ENCODE measurements around the gene TNKS1BP1. TPM values are rescaled to one million over a fixed set of nuclear protein-coding genes. Genes with fewer than 3 reads are reported as not detected.

The TNKS1BP1 gene
- total and polyA plus RNA-seq, 2 experiments from 2014 or later, result 64.2 to 72.2 TPM

GRCh38 chr11:57353852-57354251 is 29.1 kb upstream of the TNKS1BP1 start:
- Histone ChIP-seq H2AFZ (peak overlapping the region; percentile 82; the same call in 1 of the 2 replicates), H3K36me3 (ENCODE audit: insufficient read depth) (no peaks in the 10 kb centered on the region), H3K4me2 (no peak overlapping the region), H3K27ac (ENCODE audit: low read depth) (no peak overlapping the region), H3K79me2 (replicated peaks; ENCODE audit: insufficient read depth) (no peaks in the 10 kb centered on the region), H3K4me1 (ENCODE audit: insufficient read depth) (peaks cover 11% of the 10 kb centered on the region; the same call in 1 of the 2 replicates), H3K9me2 (ENCODE audit: insufficient read depth) (no peaks in the 10 kb centered on the region), H3F3A (replicated peaks; ENCODE audit: low read depth) (0 out of 2 replicates have a peak, but pooled peaks cover 3% of the 10 kb centered on the region), H4K20me1 (replicated peaks; ENCODE audit: insufficient read depth) (no peaks in the 10 kb centered on the region), H3K27me3 (ENCODE audit: insufficient read depth) (no peaks in the 10 kb centered on the region), H3K4me3 (no peak overlapping the region)
- no peak overlapping the region for H3K4me3 Mint-ChIP-seq
- no peak for DNase-seq (ENCODE audit: low spot score)
- TF ChIP-seq ZNF462 (CRISPR knock-in tag; IDR thresholded peaks at IDR 0.05) (no peak), CTCF (conservative IDR thresholded peaks at IDR 0.05; ENCODE audit: low read depth in 2 of 2) (no peak), EZH2phosphoT487 (IDR thresholded peaks at IDR 0.05; ENCODE audit: unreplicated experiment) (no peak), ETS1 (IDR thresholded peaks at IDR 0.05) (no peak), CREB1 (CRISPR knock-in tag; IDR thresholded peaks at IDR 0.05; ENCODE audit: low read depth) (no peak), REST (IDR thresholded peaks at IDR 0.05; ENCODE audit: unreplicated experiment) (no peak), ZNF331 (CRISPR knock-in tag; IDR thresholded peaks at IDR 0.05; ENCODE audit: low read depth) (no peak), JUNB (IDR thresholded peaks at IDR 0.05; ENCODE audit: unreplicated experiment) (no peak), POLR2AphosphoS5 (IDR thresholded peaks at IDR 0.05; ENCODE audit: low read depth) (no peak), NANOG (IDR thresholded peaks at IDR 0.05; ENCODE audit: borderline replicate concordance) (no peak), STAT1 (IDR thresholded peaks at IDR 0.05; ENCODE audit: unreplicated experiment) (no peak), EZH2 (IDR thresholded peaks at IDR 0.05; ENCODE audit: low read depth, unreplicated experiment) (no peak), ZNF114 (CRISPR knock-in tag; IDR thresholded peaks at IDR 0.05) (no peak)
- H3K27me3 Mint-ChIP-seq (ENCODE audit: insufficient read depth, low read depth, poor library complexity), result peaks cover 14% of the 10 kb centered on the region
- H3K36me3 Mint-ChIP-seq (ENCODE audit: low read depth), result no peaks in the 10 kb centered on the region; the same call in 2 of the 3 replicates
- peaks cover 6% of the 10 kb centered on the region for H3K9me3 Mint-ChIP-seq
- no peak overlapping the region for H3K27ac Mint-ChIP-seq
- H3K4me1 Mint-ChIP-seq, result peaks cover 14% of the 10 kb centered on the region; the same call in 2 of the 3 replicates
- ATAC-seq, result no peak

Data from GM23338 (cell line).